ENCODE results near the gene SLC66A2. TPM values are rescaled to one million over a fixed set of nuclear protein-coding genes. Genes with fewer than 3 reads are reported as not detected.

SLC66A2 gene
- total and polyA plus RNA-seq, 12 donors: 5.1 to 47.8 (median 32.9) TPM

DNA sequence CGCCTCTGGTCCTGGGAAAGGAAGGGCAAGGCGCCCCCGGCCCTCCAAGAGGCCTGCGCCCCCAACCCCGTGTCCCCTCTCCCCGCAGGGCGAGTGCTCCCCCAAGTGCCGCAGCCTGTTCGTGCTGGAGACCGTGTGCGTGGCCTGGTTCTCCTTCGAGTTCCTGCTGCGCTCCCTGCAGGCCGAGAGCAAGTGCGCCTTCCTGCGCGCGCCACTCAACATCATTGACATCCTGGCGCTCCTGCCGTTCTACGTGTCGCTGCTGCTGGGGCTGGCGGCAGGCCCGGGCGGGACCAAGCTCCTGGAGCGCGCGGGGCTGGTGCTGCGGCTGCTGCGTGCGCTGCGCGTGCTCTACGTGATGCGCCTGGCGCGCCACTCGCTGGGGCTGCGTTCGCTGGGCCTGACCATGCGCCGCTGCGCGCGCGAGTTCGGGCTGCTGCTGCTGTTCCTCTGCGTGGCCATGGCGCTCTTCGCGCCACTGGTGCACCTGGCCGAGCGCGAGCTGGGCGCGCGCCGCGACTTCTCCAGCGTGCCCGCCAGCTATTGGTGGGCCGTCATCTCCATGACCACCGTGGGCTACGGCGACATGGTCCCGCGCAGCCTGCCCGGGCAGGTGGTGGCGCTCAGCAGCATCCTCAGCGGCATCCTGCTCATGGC is 52.4 kb downstream of the SLC66A2 start:
- peaks cover 0 to 9% of the 10 kb centered on the region in 2 donors for H3K36me3 ChIP-seq (replicated peaks in 1 of 2)
- peaks cover 0 to 20% (median 0%) of the 10 kb centered on the region in 3 donors for H3K9me3 ChIP-seq (replicated peaks in 1 of 3)
- DNase-seq: peak in 1 of 7 donors; percentile 41
- no peaks in the 10 kb centered on the region for H3K4me1 ChIP-seq (replicated peaks in 1 of 2)
- H3K27ac ChIP-seq: no peak overlapping the region
- H3K27me3 ChIP-seq: no peaks in the 10 kb centered on the region
- 61 to 94% (median 77%) methylated on average over 40 to 70 of the region's 70 CpGs for WGBS, 4 donors
- intact Hi-C loops (cut with DNase I): no loop called here
- no peak overlapping the region for H3K4me3 ChIP-seq
- TF ChIP-seq POLR2A (IDR thresholded peaks at IDR 0.05) (no peak), CTCF (IDR thresholded peaks at IDR 0.05) (no peak)

GRCh38 chr18:79897940-79898625 is 53.4 kb downstream of the SLC66A2 start:
- 90 to 98% (median 94%) methylated on average over 10 to 15 of the region's 15 CpGs for WGBS, 4 donors
- no peak for TF ChIP-seq POLR2A (IDR thresholded peaks at IDR 0.05)
- TF ChIP-seq CTCF (IDR thresholded peaks at IDR 0.05): no peak
- Histone ChIP-seq H3K36me3 (replicated peaks in 1 of 2) (peaks cover 0 to under 1% of the 10 kb centered on the region in 2 donors), H3K4me1 (replicated peaks in 1 of 2) (no peaks in the 10 kb centered on the region), H3K27me3 (no peaks in the 10 kb centered on the region), H3K9me3 (replicated peaks in 1 of 3) (peaks cover 0 to 25% (median 0%) of the 10 kb centered on the region in 3 donors), H3K27ac (no peak overlapping the region), H3K4me3 (no peak overlapping the region)
- intact Hi-C loops (cut with DNase I): no loop called here
- DNase-seq: peak in 1 of 7 donors; percentile 36

DNA sequence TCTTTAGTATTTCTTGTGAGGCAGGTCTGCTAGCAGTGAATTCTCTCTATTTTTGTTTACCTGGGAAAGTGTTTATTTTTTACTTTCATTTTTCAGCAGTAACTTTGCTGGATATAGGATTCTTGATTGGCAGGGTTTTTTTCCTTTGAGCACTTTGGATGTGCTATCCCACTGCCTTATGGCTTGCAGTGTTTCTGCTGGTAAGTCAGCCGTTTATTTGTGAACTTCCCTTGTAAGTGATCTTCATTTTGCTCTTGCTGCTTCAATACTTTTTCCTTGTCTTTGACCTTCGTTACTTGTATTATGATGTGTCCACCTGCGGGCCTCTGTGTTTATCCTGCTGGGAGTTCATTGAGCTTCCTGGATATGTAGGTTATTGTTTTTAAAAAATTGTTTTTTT is 54.7 kb downstream of the SLC66A2 start:
- H3K9me3 ChIP-seq (replicated peaks in 1 of 3): peaks cover 0 to 31% (median 0%) of the 10 kb centered on the region in 3 donors
- no peaks in the 10 kb centered on the region for H3K27me3 ChIP-seq
- whole genome bisulfite sequencing, 4 donors: 64 to 100% (median 80%) methylated on average over 3 of the region's 3 CpGs

More for the DNA sequence above, 54.7 kb downstream of the SLC66A2 start:
- no peaks in the 10 kb centered on the region for H3K36me3 ChIP-seq (replicated peaks in 1 of 2)
- DNase-seq: no peak
- TF ChIP-seq POLR2A (IDR thresholded peaks at IDR 0.05): no peak
- TF ChIP-seq CTCF (IDR thresholded peaks at IDR 0.05): no peak
- no peak overlapping the region for H3K4me3 ChIP-seq
- H3K4me1 ChIP-seq (replicated peaks in 1 of 2): no peaks in the 10 kb centered on the region
- H3K27ac ChIP-seq: no peak overlapping the region
- intact Hi-C loops (cut with DNase I): no loop called here

Measured in adrenal gland (tissue), 12 donors.